Subcutaneous preadipocyte (primary cell): Measurements from ENCODE around the gene CACYBP. TPM values are rescaled to one million over a fixed set of nuclear protein-coding genes. Genes with fewer than 3 reads are reported as not detected.

Experiments used
- small RNA-seq: library from RNA; depleted of rRNA; stranded (forward); fragments of <200 nt; gene quantifications from one replicate; pipeline ENCODE3, GENCODE V24; 2012
- total RNA-seq: library from RNA; depleted of rRNA; stranded (reverse); fragments of >200 nt; gene quantifications from 2 replicates; pipeline ENCODE4 v1.2.3, GENCODE V29; 2012

The CACYBP gene, protein sequence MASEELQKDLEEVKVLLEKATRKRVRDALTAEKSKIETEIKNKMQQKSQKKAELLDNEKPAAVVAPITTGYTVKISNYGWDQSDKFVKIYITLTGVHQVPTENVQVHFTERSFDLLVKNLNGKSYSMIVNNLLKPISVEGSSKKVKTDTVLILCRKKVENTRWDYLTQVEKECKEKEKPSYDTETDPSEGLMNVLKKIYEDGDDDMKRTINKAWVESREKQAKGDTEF
- total RNA-seq, result 284 and 378 TPM in 2 replicates

DNA sequence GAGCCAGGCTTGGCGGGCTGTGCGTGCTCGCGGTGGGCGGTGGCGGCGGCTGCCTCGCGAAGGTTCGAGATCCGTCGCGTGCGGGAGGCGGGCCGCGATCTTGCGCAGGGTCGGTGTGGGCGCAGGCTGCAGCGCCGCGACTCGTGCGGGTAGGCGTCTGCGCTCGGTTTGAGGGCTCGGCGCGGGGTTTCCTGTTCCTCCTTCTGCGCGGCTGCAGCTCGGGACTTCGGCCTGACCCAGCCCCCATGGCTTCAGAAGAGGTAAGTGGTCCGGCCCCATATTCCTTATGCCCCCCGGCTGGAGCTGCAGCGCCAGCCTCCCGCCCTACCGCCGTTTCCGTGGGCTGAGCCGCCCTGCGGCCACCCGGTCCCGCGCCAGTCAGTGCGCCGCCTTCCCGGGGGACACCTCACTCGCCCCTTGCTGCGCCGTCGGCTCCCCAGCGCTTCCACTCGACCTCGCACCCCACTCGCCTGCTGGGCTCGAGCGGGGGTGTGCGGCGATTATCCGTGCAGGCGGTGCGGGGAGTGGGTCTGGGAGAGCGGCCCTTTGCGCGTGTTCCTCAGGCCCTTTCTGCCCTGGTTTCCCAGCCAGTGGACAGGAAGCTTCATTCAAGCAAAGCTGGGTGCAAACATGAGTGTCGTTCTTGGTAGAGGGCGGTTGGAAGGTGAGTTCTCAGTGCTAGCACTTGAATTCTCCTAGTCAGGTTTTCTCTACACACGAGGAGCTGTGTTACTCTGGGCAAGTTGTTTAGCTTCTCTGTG is at the start of gene CACYBP:
Gene CACYBP, plus strand, starts transcription at position 12 of the 761 bp plus-strand sequence. Its CDS starts 234 bp downstream, at position 246.

DNA sequence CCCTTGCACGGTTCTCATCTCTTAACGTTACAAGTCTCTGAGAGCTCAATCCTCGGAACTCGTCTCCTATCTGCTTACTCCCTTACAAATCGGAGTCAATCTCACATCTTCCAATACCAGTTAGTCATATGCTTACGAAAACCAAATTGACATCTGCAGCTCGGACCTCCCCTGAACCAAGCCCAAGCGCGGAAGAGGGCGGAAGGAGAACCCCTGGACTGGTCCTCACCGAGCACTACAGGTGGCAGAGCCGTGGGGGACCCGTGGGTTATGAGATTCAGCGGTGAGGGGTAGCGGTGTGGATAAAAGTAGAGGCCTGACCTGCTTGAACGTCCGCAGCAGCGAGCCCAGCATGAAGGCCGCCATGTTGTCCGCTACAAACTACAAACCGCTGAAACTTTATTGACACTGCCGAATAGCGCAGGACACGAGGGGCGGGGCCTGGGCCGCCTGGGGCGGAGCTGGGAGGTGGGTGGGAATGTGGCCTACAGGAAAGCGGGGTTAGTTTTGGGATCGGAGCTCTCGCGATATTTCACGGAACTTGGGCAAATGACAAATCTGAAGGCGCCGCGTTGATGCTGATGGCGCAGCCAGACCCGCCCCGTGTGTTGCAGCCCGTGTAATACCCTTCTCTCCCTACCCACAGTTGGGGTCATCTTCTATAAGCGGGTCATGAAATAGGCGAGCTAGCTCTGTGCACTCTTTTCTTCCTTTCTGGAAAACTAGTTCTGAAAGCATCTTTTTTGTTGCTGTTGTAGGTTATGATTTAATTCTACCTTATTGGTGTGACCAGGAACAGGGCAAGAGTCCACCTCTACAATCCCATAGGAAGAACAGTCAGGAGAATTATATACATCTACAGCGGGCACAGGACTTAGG is 23.5 kb downstream of the CACYBP start, which contains the start of gene MRPS14:
Gene MRPS14, minus strand, starts transcription at position 383 of the 879 bp plus-strand sequence. Its CDS starts 17 bp downstream, at position 366.

Small RNAs within 50 kb of the gene (small RNA-seq; reads per million reads assigned to genes)
- gene RF00019, result not detected
- gene RNU6-307P, result not detected

Other genes starting within 250 kb of the CACYBP start
- gene MRPS14, start 23.5 kb downstream of the CACYBP start, total RNA-seq, result 18.8 and 19.1 TPM in 2 replicates
- gene TNN, start 67.9 kb downstream of the CACYBP start, total RNA-seq, result not detected in 2 replicates
- under 0.01 TPM in 2 replicates for gene KIAA0040, start 192.8 kb downstream of the CACYBP start, total RNA-seq